ENCODE results near the gene SLC25A22.

The SLC25A22 gene

GRCh38 chr11:773425-773824, 24.7 kb downstream of the SLC25A22 start:
- DNase-seq (ENCODE audit: low read depth in 2 of 2), result no peak

GRCh38 chr11:772429-773390, 25.4 kb downstream of the SLC25A22 start:
- no peak for DNase-seq (ENCODE audit: low read depth in 2 of 2)

GRCh38 chr11:771617-772204, 26.4 kb downstream of the SLC25A22 start:
- no peak for DNase-seq (ENCODE audit: low read depth in 2 of 2)

GRCh38 chr11:770642-771616, 27.2 kb downstream of the SLC25A22 start:
- DNase-seq (ENCODE audit: low read depth in 2 of 2), result no peak

- DNase-seq (ENCODE audit: low read depth in 2 of 2), result no peak
Measured at GRCh38 chr11:769887-770641, 28.0 kb downstream of the SLC25A22 start.

GRCh38 chr11:767238-767637, 30.8 kb downstream of the SLC25A22 start:
- no peak for DNase-seq (ENCODE audit: low read depth in 2 of 2)

- no peak for DNase-seq (ENCODE audit: low read depth in 2 of 2)
Measured at GRCh38 chr11:766936-767210, 31.2 kb downstream of the SLC25A22 start.

GRCh38 chr11:766106-766935, 31.8 kb downstream of the SLC25A22 start:
- DNase-seq (ENCODE audit: low read depth in 2 of 2), result no peak

GRCh38 chr11:765802-766091, 32.3 kb downstream of the SLC25A22 start:
- DNase-seq (ENCODE audit: low read depth in 2 of 2), result no peak

GRCh38 chr11:765025-765801, 32.9 kb downstream of the SLC25A22 start:
- DNase-seq (ENCODE audit: low read depth in 2 of 2), result peak; percentile 34 to 47

- no peak for DNase-seq (ENCODE audit: low read depth in 2 of 2)
Measured at GRCh38 chr11:764322-765024, 33.6 kb downstream of the SLC25A22 start.

GRCh38 chr11:763549-764321, 34.3 kb downstream of the SLC25A22 start:
- no peak for DNase-seq (ENCODE audit: low read depth in 2 of 2)

- no peak for DNase-seq (ENCODE audit: low read depth in 2 of 2)
Measured at GRCh38 chr11:763073-763463, 35.0 kb downstream of the SLC25A22 start.

GRCh38 chr11:762421-763072, 35.5 kb downstream of the SLC25A22 start:
- no peak for DNase-seq (ENCODE audit: low read depth in 2 of 2)

GRCh38 chr11:761526-762108, 36.5 kb downstream of the SLC25A22 start:
- DNase-seq (ENCODE audit: low read depth in 2 of 2), result no peak

GRCh38 chr11:760236-760635, 37.8 kb downstream of the SLC25A22 start:
- DNase-seq (ENCODE audit: low read depth in 2 of 2), result no peak

- no peak for DNase-seq (ENCODE audit: low read depth in 2 of 2)
Measured at GRCh38 chr11:749731-750130, 48.4 kb downstream of the SLC25A22 start.

- no peak for DNase-seq (ENCODE audit: low read depth in 2 of 2)
Measured at GRCh38 chr11:748007-748359, 50.1 kb downstream of the SLC25A22 start.

Measured in stimulated activated CD8-positive, alpha-beta memory T cell treated with anti-CD3 and anti-CD28 coated beads, Interleukin-7, amount 100 ng/mL, for 1 hour (primary cell).